Muscle of leg (tissue), 11 donors: ENCODE data around the gene DGKB. TPM values are rescaled to one million over a fixed set of nuclear protein-coding genes. Genes with fewer than 3 reads are reported as not detected.

Experiments
- DNase-seq: peaks from one replicate; pipeline ENCODE4 v3.0.0; 2013
- H3K27ac ChIP-seq: one replicate; pipeline ENCODE4 v1.5.1; 2013; ENCODE audit warnings: mild to moderate bottlenecking, low read length, control low read depth
- H3K27me3 ChIP-seq: one replicate; pipeline ENCODE4 v1.6.1; 2013; ENCODE audit warnings: low read length; ENCODE audit not compliant: control insufficient read depth, insufficient read depth
- H3K36me3 ChIP-seq: one replicate; pipeline ENCODE4 v1.6.1; 2013; ENCODE audit warnings: low read length; ENCODE audit not compliant: control insufficient read depth, insufficient read depth
- H3K4me1 ChIP-seq: one replicate; pipeline ENCODE4 v1.6.1; 2013; ENCODE audit warnings: low read length; ENCODE audit not compliant: control insufficient read depth, insufficient read depth
- H3K4me3 ChIP-seq: one replicate; pipeline ENCODE4 v1.5.1; 2013; ENCODE audit warnings: low read length, control low read depth
- H3K9me3 ChIP-seq: replicated peaks from 2 replicates; pipeline ENCODE4 v1.6.1; 2013; ENCODE audit warnings: low read depth, low read length; ENCODE audit not compliant: control insufficient read depth
- WGBS: methylation state at CpG from one replicate; pipeline ENCODE4 v1.1.5; 2013; ENCODE audit warnings: missing lambda C conversion rate; ENCODE audit not compliant: insufficient coverage; 5-methylcytosine and 5-hydroxymethylcytosine counted together
- polyA plus RNA-seq, 8 donors: library from polyadenylated mRNA; unstranded; fragments of 120-200 nt; gene quantifications; one replicate each; pipeline versions ENCODE4 v1.2.1 to v1.2.3, GENCODE V29; 2013; ENCODE audit warnings: inconsistent platforms in 1 of 8, low replicate concordance in 1 of 8; ENCODE audit not compliant: insufficient read length in 8 of 8, insufficient read depth in 1 of 8
- total RNA-seq: library from RNA; stranded (reverse); fragments of 120-200 nt; gene quantifications from one replicate; pipeline ENCODE4 v1.2.4, GENCODE V29; 2013

DGKB gene
- total and polyA plus RNA-seq, 9 donors = 0.42 to 1.4 (median 0.85) TPM

DNA sequence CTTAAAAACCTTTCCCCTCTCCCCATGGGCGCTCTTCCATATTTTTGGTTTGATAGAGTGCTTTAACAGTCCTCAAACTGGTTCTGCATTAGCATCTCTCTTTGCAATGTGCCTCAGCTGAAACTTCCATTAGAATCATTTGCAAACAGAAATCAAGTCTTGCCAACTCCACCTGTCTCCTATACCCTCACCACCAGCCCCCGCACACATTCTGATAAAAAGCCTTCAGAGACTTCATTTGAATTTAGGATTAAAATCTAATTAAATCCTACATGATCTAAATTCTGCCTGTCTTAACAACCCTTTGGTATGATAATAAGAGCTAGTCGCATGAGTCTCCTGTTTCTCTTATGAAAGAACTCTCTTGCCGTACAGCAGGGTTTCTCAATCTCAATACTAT, 528.2 kb downstream of the DGKB start:
- 57% methylated on average over 1 of the region's 4 CpGs for WGBS
- Histone ChIP-seq H3K9me3 (no peaks in the 10 kb centered on the region), H3K27ac (no peak overlapping the region), H3K27me3 (no peaks in the 10 kb centered on the region), H3K4me1 (no peaks in the 10 kb centered on the region), H3K4me3 (no peak overlapping the region), H3K36me3 (no peaks in the 10 kb centered on the region)
- no peak for DNase-seq

DNA sequence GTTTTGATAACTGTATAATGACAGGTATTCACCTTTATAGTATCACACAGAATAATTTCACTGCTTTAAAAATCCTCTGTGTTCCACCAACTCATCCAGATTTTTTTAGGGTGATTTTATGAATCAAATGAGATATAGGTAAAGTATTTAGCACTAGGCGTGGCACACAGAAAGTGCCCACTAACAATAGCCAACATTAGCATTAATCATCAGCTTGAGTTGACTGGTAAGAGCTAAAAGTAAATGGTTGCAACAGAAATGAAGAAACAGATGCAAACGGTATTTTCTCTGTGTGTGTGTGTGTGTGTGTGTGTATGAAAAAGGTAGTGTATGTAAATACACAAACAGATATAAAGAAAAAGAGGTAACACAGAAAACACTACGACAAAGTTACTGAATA, 534.3 kb downstream of the DGKB start:
- no peaks in the 10 kb centered on the region for H3K9me3 ChIP-seq

DNA sequence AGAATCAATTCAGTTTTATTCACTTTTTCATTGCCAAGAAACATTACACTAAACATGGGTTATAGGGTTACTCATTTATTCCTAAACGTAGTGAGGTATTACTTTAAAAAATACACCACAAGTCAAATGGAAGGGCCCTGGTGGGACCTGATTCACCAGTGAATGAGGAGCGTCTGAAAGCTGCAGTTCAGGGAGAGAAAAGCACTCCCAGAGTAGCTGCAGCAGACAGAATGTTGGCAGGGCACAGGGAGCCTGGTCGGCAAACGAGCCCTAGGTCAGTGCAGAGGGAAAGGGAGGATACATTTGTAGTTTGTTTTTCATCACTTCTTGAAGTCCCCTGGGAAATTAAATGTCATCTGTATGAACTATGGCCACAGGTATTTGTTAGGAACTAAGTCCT, 551.4 kb downstream of the DGKB start:
- Histone ChIP-seq H3K4me1 (no peaks in the 10 kb centered on the region), H3K27ac (no peak overlapping the region), H3K4me3 (no peak overlapping the region), H3K36me3 (no peaks in the 10 kb centered on the region), H3K9me3 (no peaks in the 10 kb centered on the region), H3K27me3 (no peaks in the 10 kb centered on the region)
- WGBS = 11% methylated on average over 3 of the region's 4 CpGs
- DNase-seq = no peak

More for the DNA sequence above, 534.3 kb downstream of the DGKB start:
- DNase-seq = no peak
- no CpG with 5 or more reads among the region's 3 CpGs for WGBS
- H3K36me3 ChIP-seq = no peaks in the 10 kb centered on the region
- H3K27ac ChIP-seq = no peak overlapping the region
- no peaks in the 10 kb centered on the region for H3K4me1 ChIP-seq
- no peak overlapping the region for H3K4me3 ChIP-seq
- H3K27me3 ChIP-seq = no peaks in the 10 kb centered on the region

DNA sequence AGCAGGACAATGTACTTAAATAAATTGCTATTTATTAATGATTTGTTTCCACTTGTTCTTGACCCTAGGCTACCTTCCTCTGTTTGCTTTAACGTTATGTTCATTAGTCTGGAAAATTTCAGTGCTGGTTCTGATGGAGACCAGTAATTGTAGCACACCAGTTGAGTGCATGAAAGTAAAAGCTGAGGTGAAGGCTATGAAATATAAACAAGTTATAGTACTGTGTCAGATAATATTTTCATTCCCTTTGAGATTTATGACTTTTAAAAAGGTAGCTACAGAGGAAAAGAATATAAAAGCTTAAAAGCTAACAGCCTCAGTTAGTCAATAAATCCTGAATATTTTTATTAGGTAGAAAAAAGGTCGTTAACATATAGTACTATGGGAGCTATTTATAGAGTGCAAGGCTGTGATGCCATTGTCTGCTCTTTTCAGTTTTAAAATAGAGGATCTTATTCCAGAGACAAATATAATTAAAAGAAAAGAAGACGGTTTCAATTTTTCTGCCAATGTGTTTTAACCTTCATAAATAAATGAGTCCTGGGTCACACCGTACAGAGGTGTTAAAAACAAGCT, 561.3 kb downstream of the DGKB start:
- no peak for DNase-seq
- no peaks in the 10 kb centered on the region for H3K27me3 ChIP-seq
- no peaks in the 10 kb centered on the region for H3K4me1 ChIP-seq
- H3K27ac ChIP-seq = no peak overlapping the region
- H3K4me3 ChIP-seq = no peak overlapping the region
- no CpG with 5 or more reads among the region's 4 CpGs for WGBS
- no peaks in the 10 kb centered on the region for H3K9me3 ChIP-seq
- H3K36me3 ChIP-seq = no peaks in the 10 kb centered on the region

DNA sequence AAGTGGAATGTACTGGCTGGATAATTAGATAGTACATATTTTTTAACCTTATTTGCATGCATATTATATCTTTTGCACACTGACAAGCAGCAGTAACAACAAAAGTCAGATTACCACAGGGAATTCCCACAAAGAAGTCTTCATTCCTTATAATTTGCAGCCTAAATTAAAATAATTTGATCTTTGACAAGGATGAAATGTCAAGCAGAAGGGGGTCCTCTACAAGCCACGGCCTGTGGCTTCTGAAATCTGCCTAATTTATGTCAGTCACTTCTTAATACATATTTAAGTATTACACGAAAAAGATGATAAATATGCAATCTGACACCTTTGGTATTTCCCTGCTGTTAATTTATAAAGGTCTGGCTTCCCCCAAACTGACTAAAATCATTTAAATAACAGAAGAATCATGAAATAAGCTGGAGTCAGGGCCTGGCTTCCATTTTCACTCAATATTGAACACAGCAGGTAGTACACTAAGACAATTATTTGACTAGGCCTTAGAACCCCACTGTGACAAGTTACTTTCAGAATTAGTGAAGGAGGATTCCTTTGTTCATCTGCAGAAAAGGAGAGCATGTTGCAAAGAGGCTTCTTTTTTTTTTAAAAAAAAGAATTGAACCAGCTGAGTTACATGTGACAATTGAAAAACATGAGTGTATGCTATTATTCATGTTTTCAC, 562.0 kb downstream of the DGKB start:
- H3K4me1 ChIP-seq = no peaks in the 10 kb centered on the region
- WGBS = no CpG with 5 or more reads among the region's 2 CpGs
- no peak overlapping the region for H3K27ac ChIP-seq
- no peaks in the 10 kb centered on the region for H3K27me3 ChIP-seq
- no peaks in the 10 kb centered on the region for H3K36me3 ChIP-seq
- no peak overlapping the region for H3K4me3 ChIP-seq
- no peak for DNase-seq
- no peaks in the 10 kb centered on the region for H3K9me3 ChIP-seq

DNA sequence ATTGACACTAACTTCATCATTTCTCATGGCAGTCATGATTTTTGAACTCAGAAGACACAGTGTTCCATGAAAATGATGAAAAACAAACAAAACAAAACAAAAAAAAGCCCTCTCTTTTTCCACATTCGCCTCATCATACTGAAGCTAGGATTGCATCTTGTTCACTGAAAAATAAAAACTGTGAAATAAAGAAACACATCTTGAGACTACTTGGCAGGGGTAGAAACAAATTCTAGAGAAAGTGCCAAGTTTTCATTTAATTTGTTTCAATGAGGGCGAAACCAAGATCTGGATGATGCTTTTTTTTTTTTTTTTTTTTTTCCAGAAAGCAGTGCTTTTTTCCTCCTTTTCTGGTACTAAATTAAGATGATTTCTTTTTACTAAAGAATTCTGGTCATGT, 562.7 kb downstream of the DGKB start:
- H3K4me1 ChIP-seq = no peaks in the 10 kb centered on the region
- H3K4me3 ChIP-seq = no peak overlapping the region
- WGBS = no CpG with 5 or more reads among the region's 2 CpGs
- no peak for DNase-seq
- H3K9me3 ChIP-seq = no peaks in the 10 kb centered on the region
- H3K27me3 ChIP-seq = no peaks in the 10 kb centered on the region
- no peak overlapping the region for H3K27ac ChIP-seq
- H3K36me3 ChIP-seq = no peaks in the 10 kb centered on the region

DNA sequence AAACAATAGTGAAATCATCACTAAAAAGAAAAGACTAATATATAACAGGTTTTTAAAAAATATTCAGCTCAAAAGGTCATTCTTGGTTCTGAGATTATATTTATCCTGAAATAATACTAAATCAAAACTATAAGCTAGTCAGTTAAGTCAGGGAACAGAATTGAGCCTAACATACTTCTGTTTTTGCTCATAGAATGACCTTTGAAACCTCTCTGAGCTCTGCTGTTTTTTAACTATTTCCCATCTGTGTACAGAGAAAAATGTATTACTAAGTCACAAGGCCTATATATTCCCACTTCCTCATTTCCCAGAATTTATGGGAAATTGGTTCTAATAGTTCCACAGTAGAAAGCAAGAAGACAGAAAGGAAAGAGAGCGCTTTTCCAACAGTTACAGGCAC, 566.3 kb downstream of the DGKB start:
- Histone ChIP-seq H3K4me1 (no peaks in the 10 kb centered on the region), H3K27ac (no peak overlapping the region), H3K36me3 (no peaks in the 10 kb centered on the region), H3K4me3 (no peak overlapping the region), H3K9me3 (no peaks in the 10 kb centered on the region), H3K27me3 (no peaks in the 10 kb centered on the region)
- 100% methylated on average over 1 of the region's 1 CpG for WGBS
- no peak for DNase-seq

DNA sequence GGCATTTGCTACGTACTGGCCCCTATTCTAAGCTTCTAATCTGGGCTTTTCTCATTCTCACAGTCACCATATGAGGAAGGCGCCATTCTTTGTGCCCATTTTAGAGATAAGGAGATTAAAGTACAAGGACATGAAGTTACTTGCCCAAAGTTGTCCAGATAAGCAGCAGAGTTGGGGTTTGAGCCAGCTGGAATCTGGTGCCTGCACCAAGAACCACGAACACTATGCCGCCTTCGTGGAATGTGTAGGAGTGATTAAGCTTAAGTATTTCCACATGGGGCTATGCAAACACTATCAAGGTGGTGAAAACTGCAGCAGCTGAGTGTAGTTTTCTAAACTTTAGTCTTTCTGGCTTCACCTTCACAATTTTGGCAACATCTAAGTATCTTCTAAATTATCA, 570.4 kb downstream of the DGKB start:
- H3K9me3 ChIP-seq = no peaks in the 10 kb centered on the region
- WGBS = no CpG with 5 or more reads among the region's 5 CpGs
- no peak overlapping the region for H3K4me3 ChIP-seq
- H3K27ac ChIP-seq = no peak overlapping the region
- H3K36me3 ChIP-seq = no peaks in the 10 kb centered on the region
- no peak for DNase-seq
- no peaks in the 10 kb centered on the region for H3K27me3 ChIP-seq
- no peaks in the 10 kb centered on the region for H3K4me1 ChIP-seq

DNA sequence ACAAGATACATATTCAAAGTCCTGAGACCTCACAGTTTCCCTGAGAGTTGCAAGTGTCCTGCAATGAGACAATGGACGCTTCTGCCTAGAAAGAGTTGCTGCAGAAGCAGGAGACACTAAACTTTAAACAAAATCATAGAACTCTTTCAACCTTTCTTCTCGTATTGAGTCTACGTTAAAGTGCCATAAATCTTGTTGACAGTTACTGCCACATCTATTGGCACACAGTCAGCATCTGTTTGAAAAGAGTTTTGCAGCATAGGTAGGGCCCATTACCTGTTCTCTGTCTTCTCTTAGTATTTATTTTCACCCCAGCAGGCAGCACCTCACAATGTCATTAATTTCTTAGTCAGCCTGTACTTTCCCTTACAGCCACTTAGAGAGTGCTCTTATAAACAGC, 577.8 kb downstream of the DGKB start:
- no CpG with 5 or more reads among the region's 3 CpGs for WGBS
- no peaks in the 10 kb centered on the region for H3K27me3 ChIP-seq
- H3K4me1 ChIP-seq = no peaks in the 10 kb centered on the region
- no peak overlapping the region for H3K27ac ChIP-seq
- H3K9me3 ChIP-seq = peaks cover 3% of the 10 kb centered on the region
- H3K36me3 ChIP-seq = no peaks in the 10 kb centered on the region
- H3K4me3 ChIP-seq = no peak overlapping the region
- DNase-seq = no peak

DNA sequence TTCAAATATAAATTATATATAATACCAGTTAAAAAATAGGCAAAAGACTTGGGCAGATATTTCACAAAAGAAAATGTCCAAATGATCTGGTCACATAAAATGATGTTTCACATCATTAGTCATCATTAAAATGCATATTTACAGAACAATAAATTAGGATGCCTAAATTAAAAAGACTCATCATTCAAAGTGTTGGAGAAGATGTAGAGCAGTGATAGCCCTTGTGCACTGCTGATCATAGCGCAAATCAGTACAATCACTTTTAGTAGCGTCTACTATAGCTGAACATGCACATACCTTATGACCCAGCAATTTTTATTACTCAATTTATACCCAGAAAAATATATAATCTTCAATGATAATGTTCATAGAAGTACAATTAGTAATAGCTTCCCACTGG, 579.8 kb downstream of the DGKB start:
- no peak overlapping the region for H3K27ac ChIP-seq
- no peak overlapping the region for H3K4me3 ChIP-seq
- peaks cover 3% of the 10 kb centered on the region for H3K9me3 ChIP-seq
- DNase-seq = no peak
- no peaks in the 10 kb centered on the region for H3K27me3 ChIP-seq
- H3K4me1 ChIP-seq = no peaks in the 10 kb centered on the region
- no peaks in the 10 kb centered on the region for H3K36me3 ChIP-seq
- WGBS = no CpG with 5 or more reads among the region's 2 CpGs

DNA sequence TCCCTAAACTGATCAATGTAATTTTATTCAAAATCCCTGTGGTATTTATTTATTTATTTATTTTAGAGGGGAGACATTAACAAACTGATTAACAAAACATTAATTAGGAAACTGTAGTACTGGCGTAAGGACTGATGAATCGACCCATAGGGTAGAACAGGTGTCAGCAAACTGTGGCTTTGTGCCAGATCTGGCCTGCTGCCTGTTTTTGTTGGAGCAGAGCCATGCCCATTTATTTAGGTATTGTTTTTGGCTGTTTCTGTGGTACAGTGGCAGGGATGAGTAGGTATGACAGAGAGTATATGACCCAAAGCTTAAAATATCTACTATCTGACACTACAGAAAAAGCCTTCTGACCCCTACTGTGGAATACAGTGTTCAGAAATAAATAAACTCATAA, 580.6 kb downstream of the DGKB start:
- peaks cover 3% of the 10 kb centered on the region for H3K9me3 ChIP-seq
- H3K36me3 ChIP-seq = no peaks in the 10 kb centered on the region
- H3K27ac ChIP-seq = no peak overlapping the region
- H3K27me3 ChIP-seq = no peaks in the 10 kb centered on the region
- no peaks in the 10 kb centered on the region for H3K4me1 ChIP-seq
- no peak overlapping the region for H3K4me3 ChIP-seq
- DNase-seq = peak; percentile 4
- WGBS = no CpG with 5 or more reads among the region's 2 CpGs
